Suppressor macrophage (primary cell): ENCODE measurements around the gene HLA-DOB.
A peak's percentile ranks its signal among the peaks of the same experiment; 100 is the strongest.
"Not testable (repeated sequence)": the region's sequence is repeated elsewhere in the genome, so short reads cannot be mapped to it uniquely, and the experiment has no call there.

Experiments used
- DNase-seq, 4 experiments: peaks; one replicate each; pipeline ENCODE4 v3.0.0-alpha.2; 2020 to 2022

The HLA-DOB gene

GRCh38 chr6:32807020-32807580 lies 9.7 kb downstream of the HLA-DOB start:
- DNase-seq: no peak

GRCh38 chr6:32805404-32805803 lies 11.4 kb downstream of the HLA-DOB start:
- DNase-seq: not testable (repeated sequence)

DNA sequence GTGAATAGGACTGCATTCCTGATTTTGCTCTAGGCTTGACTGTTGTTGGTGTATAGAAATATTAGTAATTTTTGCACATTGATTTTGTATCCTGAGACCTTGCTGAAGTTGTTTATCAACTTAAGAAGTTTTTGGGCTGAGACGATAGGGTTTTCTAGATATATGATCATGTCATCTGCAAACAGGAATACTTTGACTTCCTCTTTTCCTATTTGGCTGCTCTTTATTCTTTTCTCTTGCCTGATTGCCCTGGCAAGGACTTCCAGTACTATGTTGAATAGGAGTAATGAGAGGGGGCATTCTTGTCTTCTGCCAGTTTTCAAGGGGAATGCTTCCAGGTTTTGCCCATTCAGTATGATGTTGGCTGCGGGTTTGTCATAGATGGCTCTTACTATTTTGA lies 13.4 kb downstream of the HLA-DOB start:
- DNase-seq: peak in 1 of 4 experiments; percentile 27

GRCh38 chr6:32799740-32800139 lies 17.1 kb downstream of the HLA-DOB start:
- no peak for DNase-seq

DNA sequence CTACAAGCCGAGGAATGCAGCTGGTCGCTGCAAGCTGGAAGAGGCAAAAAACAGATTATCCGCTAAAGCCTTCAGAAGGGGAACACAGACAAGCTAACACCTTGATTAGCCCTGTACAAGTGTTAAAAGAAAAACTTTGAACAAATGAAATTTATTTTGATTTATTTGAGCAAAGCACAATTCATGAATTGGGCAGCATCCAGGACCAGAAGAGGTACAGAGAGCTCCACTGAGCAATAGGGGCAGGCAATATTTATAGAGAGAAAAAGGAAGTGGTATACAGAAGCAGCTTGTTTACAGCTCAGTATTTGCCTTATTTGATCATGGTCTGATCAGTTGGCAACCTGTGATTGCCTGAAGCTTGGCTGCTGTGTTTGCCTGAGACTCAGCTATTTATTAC lies 17.6 kb downstream of the HLA-DOB start:
- DNase-seq: peak in 2 of 4 experiments; percentile 13 to 14

DNA sequence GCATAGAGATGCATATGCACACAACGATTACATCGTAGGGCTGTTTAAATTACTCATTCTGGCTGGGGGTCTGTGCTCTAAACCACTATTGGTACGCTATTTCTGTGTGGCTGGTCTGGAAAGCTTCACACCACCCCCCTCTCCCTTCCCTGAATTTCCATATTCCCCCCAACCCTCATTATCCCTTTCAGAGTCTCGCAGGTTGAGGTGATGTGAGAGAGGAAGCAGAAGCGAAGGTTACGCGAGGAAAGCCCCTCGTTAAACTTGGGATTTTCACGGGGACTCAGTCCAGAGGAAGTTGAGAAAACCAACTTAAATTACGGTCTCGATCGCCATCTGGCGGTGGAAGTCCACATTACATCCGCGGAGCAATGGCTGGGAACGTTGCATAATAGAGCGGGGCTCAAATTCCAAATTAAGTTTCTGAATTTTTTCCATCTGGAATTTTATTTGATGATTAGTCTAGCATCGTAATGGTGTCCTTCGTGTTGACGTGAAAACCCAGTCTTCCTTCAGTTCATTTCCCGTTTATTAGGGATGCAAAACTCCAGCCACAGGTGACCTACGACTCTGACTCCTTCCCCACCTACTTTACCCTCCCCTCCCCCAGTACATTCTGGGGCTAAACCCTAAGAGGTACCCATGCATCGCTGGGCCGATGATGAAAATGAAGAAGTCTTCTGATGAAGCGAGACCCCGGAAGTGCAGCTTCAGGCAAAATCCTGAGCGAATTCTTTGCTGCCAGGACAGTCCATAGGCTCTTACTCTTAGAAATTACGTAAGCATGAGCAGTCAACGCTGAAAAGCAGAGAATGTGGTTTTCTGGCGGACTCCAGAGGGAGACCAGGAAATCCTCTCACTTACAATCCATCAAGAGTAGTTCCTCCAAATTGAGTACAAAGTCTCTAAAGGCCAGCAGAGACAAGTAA lies 19.7 kb downstream of the HLA-DOB start:
- peak; percentile 88 to 93 (median 90) for DNase-seq

DNA sequence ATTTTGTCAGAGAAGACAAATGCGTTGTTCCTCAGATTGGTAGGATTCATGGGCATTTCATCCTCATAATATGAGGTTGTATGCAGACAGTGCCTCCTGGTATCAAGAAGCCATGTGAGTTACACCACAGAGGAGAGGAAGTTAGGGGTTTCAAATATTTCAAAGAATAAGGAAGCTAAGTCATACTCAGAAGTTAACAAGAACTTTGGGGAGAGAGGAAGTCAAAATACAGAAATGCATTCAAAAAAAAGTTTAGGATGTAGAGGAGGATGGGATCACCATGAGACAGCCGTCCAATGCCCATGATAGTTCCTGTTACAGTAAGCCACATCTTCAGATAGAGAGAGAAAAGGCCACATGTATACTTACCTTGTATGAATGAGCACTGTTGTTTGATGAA lies 22.3 kb downstream of the HLA-DOB start:
- DNase-seq: peak; percentile 63 to 93 (median 82)

- DNase-seq: no peak
Observed at GRCh38 chr6:32792901-32793435, 23.8 kb downstream of the HLA-DOB start.

- no peak for DNase-seq
Observed at GRCh38 chr6:32790306-32790705, 26.5 kb downstream of the HLA-DOB start.

- DNase-seq: peak; percentile 75 to 95 (median 86)
Observed at GRCh38 chr6:32785781-32786533, 30.8 kb downstream of the HLA-DOB start.

GRCh38 chr6:32782923-32783322 lies 33.9 kb downstream of the HLA-DOB start:
- not testable (repeated sequence) for DNase-seq

DNA sequence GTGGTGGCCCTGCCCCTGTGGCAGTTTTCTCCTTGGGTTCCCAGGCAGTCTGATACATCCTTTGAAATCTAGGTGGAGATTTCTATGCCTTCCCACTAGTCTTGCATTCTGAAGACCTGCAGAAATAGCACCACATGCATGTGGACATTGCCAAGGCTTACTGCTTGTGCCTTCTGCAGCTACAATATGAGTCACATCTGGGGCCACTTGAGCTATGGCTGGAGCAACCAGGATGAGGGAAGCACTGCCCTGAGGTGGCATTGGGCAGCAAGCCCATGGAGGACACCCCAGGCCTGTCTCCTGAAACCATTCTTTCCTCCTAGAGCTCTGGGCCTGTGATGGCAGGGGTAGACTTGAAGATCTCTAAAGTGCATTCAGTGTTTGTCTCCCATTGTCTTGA lies 37.8 kb downstream of the HLA-DOB start:
- DNase-seq: no peak

GRCh38 chr6:32775071-32775470 lies 41.7 kb downstream of the HLA-DOB start:
- no peak for DNase-seq

DNA sequence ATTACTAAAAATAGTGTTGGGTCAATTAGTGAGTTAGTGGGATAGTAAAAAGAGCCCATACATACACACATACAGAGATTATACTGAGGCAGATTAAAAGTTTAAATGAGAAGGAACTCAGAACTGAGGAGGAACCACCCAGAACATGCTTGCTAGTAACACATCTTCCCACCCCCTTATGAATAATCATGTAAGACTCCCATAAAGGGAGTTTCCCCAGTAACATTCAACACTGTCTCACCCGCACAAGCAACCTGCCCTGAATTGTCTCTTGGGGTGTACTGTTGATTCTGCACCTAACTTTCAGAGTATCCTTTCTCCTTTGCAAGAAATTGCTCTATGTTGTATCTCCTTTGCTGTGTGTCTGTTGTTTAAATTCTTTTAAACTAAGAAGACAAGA lies 42.4 kb downstream of the HLA-DOB start:
- DNase-seq: peak in 3 of 4 experiments; percentile 11 to 44 (median 30)

DNA sequence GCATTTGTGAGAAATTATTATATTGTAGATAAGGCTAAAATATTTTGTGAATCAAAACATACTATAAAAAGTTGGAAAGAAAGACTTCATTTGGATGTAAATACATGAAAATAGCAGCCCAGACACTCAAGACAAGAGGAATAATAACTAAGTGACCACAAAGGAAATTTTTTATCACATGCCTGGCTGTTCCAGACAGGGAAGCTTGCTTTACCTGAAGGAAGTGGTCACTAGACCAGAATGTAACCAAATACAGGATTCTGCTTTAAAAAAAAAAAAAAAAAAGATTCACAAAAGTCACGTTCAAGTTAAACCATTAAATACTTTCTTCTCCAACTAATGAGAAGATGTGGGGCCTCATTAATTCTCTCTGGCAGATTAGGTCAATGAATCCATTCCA lies 44.1 kb downstream of the HLA-DOB start:
- no peak for DNase-seq

- peak in 3 of 4 experiments; percentile 23 to 41 (median 32) for DNase-seq
Observed at GRCh38 chr6:32764048-32764447, 52.8 kb downstream of the HLA-DOB start.

DNA sequence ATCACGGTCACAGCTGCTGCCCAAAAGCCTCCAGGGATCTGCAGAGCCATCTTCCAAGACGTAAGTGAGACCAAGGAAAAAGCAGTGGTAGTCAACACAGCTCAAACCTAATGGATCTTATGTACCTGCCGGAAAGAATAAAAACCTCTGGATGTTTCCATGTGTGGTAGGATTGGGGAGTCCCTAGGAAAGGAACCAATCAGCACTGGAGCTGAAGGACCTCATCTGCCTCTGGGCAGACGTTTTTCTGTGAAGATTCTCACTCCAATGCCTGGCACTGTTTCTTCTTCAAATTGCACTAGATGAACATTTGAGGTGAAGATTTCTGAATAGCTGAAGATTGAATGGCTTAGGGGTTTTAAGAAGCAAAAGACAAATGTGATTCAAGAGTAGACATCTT lies 53.4 kb downstream of the HLA-DOB start, which contains the start of gene HLA-DQB2:
Gene HLA-DQB2 (minus strand): TSS at position 112 of the 400 bp plus-strand sequence. CDS start 62 bp downstream, at position 50.
- DNase-seq: peak in 1 of 4 experiments; percentile 19
